GM23248 (cell line): Measurements from ENCODE around the gene CASP3.

Experiments used
- EZH2 ChIP-seq: fragments of 200-600 bp; sonication (generic); IDR thresholded peaks from 2 replicates; pipeline ENCODE4 v1.6.1; 2018; ENCODE audit warnings: antibody characterized with exemption, mild to moderate bottlenecking; ENCODE audit not compliant: insufficient read depth, poor library complexity, severe bottlenecking
- EZH2phosphoT487 ChIP-seq: fragments of 200-600 bp; sonication (generic); IDR thresholded peaks from 2 replicates; pipeline ENCODE4 v1.6.1; 2018; ENCODE audit warnings: antibody characterized with exemption, moderate library complexity, mild to moderate bottlenecking, low read depth; ENCODE audit not compliant: insufficient read depth

DNA sequence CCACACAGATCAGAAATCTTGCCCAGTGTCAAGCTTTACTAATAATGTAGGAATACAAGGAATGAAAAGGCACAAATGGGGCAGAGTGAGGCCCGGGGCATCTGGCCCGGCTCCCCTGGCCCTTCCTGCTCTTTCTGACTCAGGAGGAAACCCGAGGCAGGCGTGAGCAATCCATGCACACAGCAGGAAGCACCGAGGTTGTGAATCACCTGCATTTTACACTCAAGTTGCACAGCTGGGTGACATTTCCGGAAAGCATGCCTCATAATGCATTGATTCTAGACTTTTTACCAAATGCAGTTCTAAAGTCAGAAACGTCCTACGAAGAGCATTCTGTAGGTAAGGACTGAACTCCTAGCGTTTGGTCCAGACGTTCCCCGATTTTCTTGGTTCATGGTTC, 39.2 kb upstream of the CASP3 start:
- TF ChIP-seq EZH2 (no peak), EZH2phosphoT487 (no peak)
